Measurements from ENCODE around the gene INSM2. TPM values are rescaled to one million over a fixed set of nuclear protein-coding genes. Genes with fewer than 3 reads are reported as not detected.
A peak's percentile ranks its signal among the peaks of the same experiment; 100 is the strongest.

Gene INSM2
- total and polyA plus RNA-seq, 2 of the 13 experiments (the other 11 are each of a cell fraction or from before 2014, with no cell fraction given), result not detected

- Histone ChIP-seq H3K9ac (ENCODE audit: insufficient read depth, low read depth, low read length) (no peak overlapping the region), H3K79me2 (ENCODE audit: insufficient read depth, low read length) (no peaks in the 10 kb centered on the region), H3K4me3 (replicated peaks in 1 of 3; ENCODE audit: insufficient read depth in 1 of 3, low read depth in 2 of 3, low read length in 3 of 3) (peak overlapping the region in 1 of 3 experiments; percentile 6; a peak in 2 of 6 replicates), H4K20me1 (ENCODE audit: insufficient read depth, low read length) (no peaks in the 10 kb centered on the region), H3K4me2 (ENCODE audit: low read depth, low read length) (peak overlapping the region; percentile 43), H3K36me3 (replicated peaks in 1 of 2; ENCODE audit: control insufficient read depth in 1 of 2, insufficient read depth in 2 of 2, low read length in 2 of 2) (no peaks in the 10 kb centered on the region), H2AFZ (ENCODE audit: low read length) (no peak overlapping the region), H3K4me1 (ENCODE audit: insufficient read depth, low read length) (peaks cover 16% of the 10 kb centered on the region), H3K9me3 (ENCODE audit: low read length) (no peaks in the 10 kb centered on the region), H3K27ac (ENCODE audit: extremely low read length, insufficient read depth, low read length) (no peak overlapping the region), H3K27me3 (ENCODE audit: control insufficient read depth in 1 of 2, insufficient read depth in 2 of 2, low read length in 2 of 2) (0 out of 5 replicates have a peak, but pooled peaks cover 0 to 3% of the 10 kb centered on the region in 2 experiments)
- DNase-seq (ENCODE audit: low spot score) (peak; percentile 85), ATAC-seq (peak; percentile 91), FAIRE-seq (peak; percentile 26)
- 0% methylated on average over 1 of the region's 1 CpG for WGBS (ENCODE audit: low lambda C conversion rate)
- no TSS peak for BruUV-seq (replicated peaks)
- in situ Hi-C loops (cut with HindIII; ENCODE audit: extremely low pct_ligation_motif_present, low pct_unique_long_range_greater_than_20kb) (no loop called here), intact Hi-C loops (cut with micrococcal nuclease; ENCODE audit: unreplicated experiment) (no loop called here)
- ChIA-PET POLR2A (no interaction called here), CTCF (ENCODE audit: low intra/inter-chr PET ratio, low total read pairs) (no interaction called here)
- TF ChIP-seq CHD2 (IDR thresholded peaks at IDR 0.05; ENCODE audit: low read depth, low read length) (no peak), HDAC1 (CRISPR knock-in tag; IDR thresholded peaks at IDR 0.05) (no peak), ARHGAP35 (CRISPR knock-in tag; IDR thresholded peaks at IDR 0.05; ENCODE audit: borderline replicate concordance) (no peak), E2F5 (CRISPR knock-in tag; conservative IDR thresholded peaks at IDR 0.05) (no peak), ZNF674 (CRISPR knock-in tag; IDR thresholded peaks at IDR 0.05; ENCODE audit: low read depth) (no peak), DNMT3B (CRISPR knock-in tag; conservative IDR thresholded peaks at IDR 0.05) (no peak), ZBTB21 (CRISPR knock-in tag; IDR thresholded peaks at IDR 0.05) (no peak), ZIK1 (CRISPR knock-in tag; IDR thresholded peaks at IDR 0.05; ENCODE audit: borderline replicate concordance, low read depth) (no peak), ZNF614 (CRISPR knock-in tag; IDR thresholded peaks at IDR 0.05; ENCODE audit: borderline replicate concordance) (peak; percentile 100), ZNF17 (CRISPR knock-in tag; IDR thresholded peaks at IDR 0.05) (no peak), ZNF609 (CRISPR knock-in tag; IDR thresholded peaks at IDR 0.05; ENCODE audit: borderline replicate concordance) (0 out of 2 replicates have a peak, but pooled peaks have one; percentile 18), NR2C2 (CRISPR knock-in tag; IDR thresholded peaks at IDR 0.05; ENCODE audit: borderline replicate concordance) (no peak), TAF15 (IDR thresholded peaks at IDR 0.05; ENCODE audit: low read depth, low read length, poor library complexity, severe bottlenecking) (no peak), ZNF644 (CRISPR knock-in tag; IDR thresholded peaks at IDR 0.05; ENCODE audit: low read depth) (peak; percentile 53; the same call in 1 of the 2 replicates), HNF1A (IDR thresholded peaks at IDR 0.05; ENCODE audit: low read depth) (no peak), HNF1A (CRISPR knock-in tag; IDR thresholded peaks at IDR 0.05; ENCODE audit: borderline replicate concordance) (no peak)
These were observed 29.7 kb upstream of the INSM2 start for GRCh38 chr14:35504260-35504659.

Measured in HepG2 (cell line).